HEK293 (cell line): ENCODE results near the gene EGFR.

Experiments used
- EGR2 ChIP-seq: fragments of 450-650 bp; formaldehyde crosslinking; IDR thresholded peaks from 2 replicates; pipeline ENCODE4 v1.5.1; 2016; ENCODE audit warnings: low read depth, missing biosample characterization, missing genetic modification characterization
- GFI1B ChIP-seq: fragments of 450-650 bp; formaldehyde crosslinking; IDR thresholded peaks from 2 replicates; pipeline ENCODE4 v1.5.1; 2016; ENCODE audit warnings: missing biosample characterization, missing genetic modification characterization
- KLF16 ChIP-seq: fragments of 450-650 bp; formaldehyde crosslinking; IDR thresholded peaks from 2 replicates; pipeline ENCODE4 v1.5.1; 2017; ENCODE audit warnings: missing biosample characterization, missing genetic modification characterization
- PRDM1 ChIP-seq: fragments of 450-650 bp; formaldehyde crosslinking; IDR thresholded peaks from 2 replicates; pipeline ENCODE4; 2016; ENCODE audit warnings: missing biosample characterization, missing genetic modification characterization
- YY1 ChIP-seq: fragments of 450-650 bp; formaldehyde crosslinking; IDR thresholded peaks from 2 replicates; pipeline ENCODE4 v1.5.1; 2018; ENCODE audit warnings: missing biosample characterization, missing genetic modification characterization
- ZNF24 ChIP-seq: fragments of 450-650 bp; formaldehyde crosslinking; IDR thresholded peaks from 2 replicates; pipeline ENCODE4 v1.5.1; 2016; ENCODE audit warnings: missing biosample characterization, missing genetic modification characterization
- ZNF548 ChIP-seq: fragments of 450-650 bp; formaldehyde crosslinking; IDR thresholded peaks from 2 replicates; pipeline ENCODE4 v1.5.1; 2016; ENCODE audit warnings: missing biosample characterization, missing genetic modification characterization
- ZNF610 ChIP-seq: fragments of 450-650 bp; formaldehyde crosslinking; IDR thresholded peaks from 2 replicates; pipeline ENCODE4 v1.5.1; 2016; ENCODE audit warnings: missing biosample characterization, missing genetic modification characterization, borderline replicate concordance
- ZNF76 ChIP-seq: fragments of 450-650 bp; formaldehyde crosslinking; IDR thresholded peaks from 2 replicates; pipeline ENCODE4; 2016; ENCODE audit warnings: low read depth, missing biosample characterization, missing genetic modification characterization, borderline replicate concordance
- TF ChIP-seq, protein P1 (sequence below): fragments of 450-650 bp; formaldehyde crosslinking; IDR thresholded peaks from 2 replicates; pipeline ENCODE4 v1.5.1; 2016; ENCODE audit warnings: missing biosample characterization, missing genetic modification characterization
- TF ChIP-seq, protein P2 (sequence below): fragments of 450-650 bp; formaldehyde crosslinking; IDR thresholded peaks from 2 replicates; pipeline ENCODE4 v1.5.1; 2016; ENCODE audit warnings: missing biosample characterization, missing genetic modification characterization

DNA sequence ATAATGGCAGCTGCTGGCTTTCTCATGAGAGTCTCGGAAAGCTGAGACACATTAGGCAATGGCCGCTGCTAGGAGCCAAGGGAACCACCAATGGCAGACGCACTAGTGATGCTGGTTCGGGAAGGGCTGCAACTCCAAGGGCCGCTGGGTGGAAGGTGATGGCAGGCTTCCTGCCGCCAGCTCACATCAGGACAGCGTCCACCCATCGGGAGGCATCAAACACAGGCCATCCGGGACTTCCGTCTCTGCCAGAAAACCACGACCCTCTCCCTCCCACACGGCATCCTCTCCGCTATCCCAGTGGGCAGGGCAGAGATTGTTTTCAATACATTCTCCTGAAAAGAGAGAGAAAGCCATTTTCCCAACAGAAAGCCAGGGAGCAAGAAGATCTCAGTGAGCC is 27.5 kb upstream of the EGFR start:
- TF ChIP-seq ZNF24 (no peak), KLF16 (tag by site-specific recombination) (no peak), YY1 (tag by site-specific recombination) (no peak), ZNF610 (tag by site-specific recombination) (no peak), EGR2 (tag by site-specific recombination) (no peak), GFI1B (no peak), ZNF76 (tag by site-specific recombination) (no peak), PRDM1 (tag by site-specific recombination) (no peak), ZNF548 (no peak)
- TF ChIP-seq, protein P1, sequence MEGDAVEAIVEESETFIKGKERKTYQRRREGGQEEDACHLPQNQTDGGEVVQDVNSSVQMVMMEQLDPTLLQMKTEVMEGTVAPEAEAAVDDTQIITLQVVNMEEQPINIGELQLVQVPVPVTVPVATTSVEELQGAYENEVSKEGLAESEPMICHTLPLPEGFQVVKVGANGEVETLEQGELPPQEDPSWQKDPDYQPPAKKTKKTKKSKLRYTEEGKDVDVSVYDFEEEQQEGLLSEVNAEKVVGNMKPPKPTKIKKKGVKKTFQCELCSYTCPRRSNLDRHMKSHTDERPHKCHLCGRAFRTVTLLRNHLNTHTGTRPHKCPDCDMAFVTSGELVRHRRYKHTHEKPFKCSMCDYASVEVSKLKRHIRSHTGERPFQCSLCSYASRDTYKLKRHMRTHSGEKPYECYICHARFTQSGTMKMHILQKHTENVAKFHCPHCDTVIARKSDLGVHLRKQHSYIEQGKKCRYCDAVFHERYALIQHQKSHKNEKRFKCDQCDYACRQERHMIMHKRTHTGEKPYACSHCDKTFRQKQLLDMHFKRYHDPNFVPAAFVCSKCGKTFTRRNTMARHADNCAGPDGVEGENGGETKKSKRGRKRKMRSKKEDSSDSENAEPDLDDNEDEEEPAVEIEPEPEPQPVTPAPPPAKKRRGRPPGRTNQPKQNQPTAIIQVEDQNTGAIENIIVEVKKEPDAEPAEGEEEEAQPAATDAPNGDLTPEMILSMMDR: no peak
- TF ChIP-seq, protein P2, sequence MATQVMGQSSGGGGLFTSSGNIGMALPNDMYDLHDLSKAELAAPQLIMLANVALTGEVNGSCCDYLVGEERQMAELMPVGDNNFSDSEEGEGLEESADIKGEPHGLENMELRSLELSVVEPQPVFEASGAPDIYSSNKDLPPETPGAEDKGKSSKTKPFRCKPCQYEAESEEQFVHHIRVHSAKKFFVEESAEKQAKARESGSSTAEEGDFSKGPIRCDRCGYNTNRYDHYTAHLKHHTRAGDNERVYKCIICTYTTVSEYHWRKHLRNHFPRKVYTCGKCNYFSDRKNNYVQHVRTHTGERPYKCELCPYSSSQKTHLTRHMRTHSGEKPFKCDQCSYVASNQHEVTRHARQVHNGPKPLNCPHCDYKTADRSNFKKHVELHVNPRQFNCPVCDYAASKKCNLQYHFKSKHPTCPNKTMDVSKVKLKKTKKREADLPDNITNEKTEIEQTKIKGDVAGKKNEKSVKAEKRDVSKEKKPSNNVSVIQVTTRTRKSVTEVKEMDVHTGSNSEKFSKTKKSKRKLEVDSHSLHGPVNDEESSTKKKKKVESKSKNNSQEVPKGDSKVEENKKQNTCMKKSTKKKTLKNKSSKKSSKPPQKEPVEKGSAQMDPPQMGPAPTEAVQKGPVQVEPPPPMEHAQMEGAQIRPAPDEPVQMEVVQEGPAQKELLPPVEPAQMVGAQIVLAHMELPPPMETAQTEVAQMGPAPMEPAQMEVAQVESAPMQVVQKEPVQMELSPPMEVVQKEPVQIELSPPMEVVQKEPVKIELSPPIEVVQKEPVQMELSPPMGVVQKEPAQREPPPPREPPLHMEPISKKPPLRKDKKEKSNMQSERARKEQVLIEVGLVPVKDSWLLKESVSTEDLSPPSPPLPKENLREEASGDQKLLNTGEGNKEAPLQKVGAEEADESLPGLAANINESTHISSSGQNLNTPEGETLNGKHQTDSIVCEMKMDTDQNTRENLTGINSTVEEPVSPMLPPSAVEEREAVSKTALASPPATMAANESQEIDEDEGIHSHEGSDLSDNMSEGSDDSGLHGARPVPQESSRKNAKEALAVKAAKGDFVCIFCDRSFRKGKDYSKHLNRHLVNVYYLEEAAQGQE (tag by site-specific recombination): no peak
